ENCODE data around the gene HOXB3.

- no peak for TF ChIP-seq POLR2A (IDR thresholded peaks at IDR 0.05)
- TF ChIP-seq CTCF (IDR thresholded peaks at IDR 0.05), result no peak
Measured at GRCh38 chr17:48541036-48541576, 48.9 kb downstream of the HOXB3 start.
